Measurements from ENCODE around the gene RGPD3.

Gene RGPD3

GRCh38 chr2:106356291-106356690 is 111.9 kb downstream of the RGPD3 start:
- Mint-ChIP-seq H3K36me3 (ENCODE audit: insufficient read depth) (no peaks in the 10 kb centered on the region), H3K27me3 (peaks cover 56% of the 10 kb centered on the region), H3K9me3 (no peaks in the 10 kb centered on the region), H3K4me3 (no peak overlapping the region), H3K4me1 (no peaks in the 10 kb centered on the region), H3K27ac (ENCODE audit: low read depth) (no peak overlapping the region)
- DNase-seq (ENCODE audit: low spot score in 2 of 2) (no peak), ATAC-seq (replicated peaks; ENCODE audit: extremely low read depth, poor library complexity, severe bottlenecking) (no peak)

- Mint-ChIP-seq H3K4me1 (no peaks in the 10 kb centered on the region), H3K27me3 (peaks cover 35% of the 10 kb centered on the region), H3K9me3 (no peaks in the 10 kb centered on the region), H3K4me3 (no peak overlapping the region), H3K36me3 (ENCODE audit: insufficient read depth) (no peaks in the 10 kb centered on the region), H3K27ac (ENCODE audit: low read depth) (no peak overlapping the region)
- DNase-seq (ENCODE audit: low spot score in 2 of 2) (no peak), ATAC-seq (replicated peaks; ENCODE audit: extremely low read depth, poor library complexity, severe bottlenecking) (no peak)
Measured at GRCh38 chr2:106353676-106354075, 114.5 kb downstream of the RGPD3 start.

- no peak overlapping the region for H3K27ac Mint-ChIP-seq (ENCODE audit: low read depth)
Measured at GRCh38 chr2:106350980-106351379, 117.2 kb downstream of the RGPD3 start.

GRCh38 chr2:106344302-106344701 is 123.9 kb downstream of the RGPD3 start:
- DNase-seq (ENCODE audit: low spot score in 2 of 2) (no peak), ATAC-seq (replicated peaks; ENCODE audit: extremely low read depth, poor library complexity, severe bottlenecking) (no peak)
- Mint-ChIP-seq H3K9me3 (no peaks in the 10 kb centered on the region), H3K36me3 (ENCODE audit: insufficient read depth) (no peaks in the 10 kb centered on the region), H3K4me1 (no peaks in the 10 kb centered on the region), H3K27ac (ENCODE audit: low read depth) (no peak overlapping the region), H3K27me3 (no peaks in the 10 kb centered on the region), H3K4me3 (no peak overlapping the region)

More at GRCh38 chr2:106350980-106351379, 117.2 kb downstream of the RGPD3 start:
- H3K36me3 Mint-ChIP-seq (ENCODE audit: insufficient read depth), result no peaks in the 10 kb centered on the region
- no peaks in the 10 kb centered on the region for H3K9me3 Mint-ChIP-seq
- no peaks in the 10 kb centered on the region for H3K4me1 Mint-ChIP-seq
- ATAC-seq (replicated peaks; ENCODE audit: extremely low read depth, poor library complexity, severe bottlenecking) (no peak), DNase-seq (ENCODE audit: low spot score in 2 of 2) (no peak)
- no peak overlapping the region for H3K4me3 Mint-ChIP-seq
- H3K27me3 Mint-ChIP-seq, result peaks cover 15% of the 10 kb centered on the region

GRCh38 chr2:106343274-106343673 is 124.9 kb downstream of the RGPD3 start:
- H3K9me3 Mint-ChIP-seq, result no peaks in the 10 kb centered on the region
- no peaks in the 10 kb centered on the region for H3K27me3 Mint-ChIP-seq
- H3K27ac Mint-ChIP-seq (ENCODE audit: low read depth), result no peak overlapping the region
- no peak for DNase-seq (ENCODE audit: low spot score in 2 of 2)
- H3K4me3 Mint-ChIP-seq, result no peak overlapping the region
- H3K4me1 Mint-ChIP-seq, result no peaks in the 10 kb centered on the region
- no peak for ATAC-seq (replicated peaks; ENCODE audit: extremely low read depth, poor library complexity, severe bottlenecking)
- H3K36me3 Mint-ChIP-seq (ENCODE audit: insufficient read depth), result no peaks in the 10 kb centered on the region

- ATAC-seq (replicated peaks; ENCODE audit: extremely low read depth, poor library complexity, severe bottlenecking) (no peak), DNase-seq (ENCODE audit: low spot score in 2 of 2) (no peak)
- H3K4me1 Mint-ChIP-seq, result no peaks in the 10 kb centered on the region
- H3K4me3 Mint-ChIP-seq, result no peak overlapping the region
- peaks cover 2% of the 10 kb centered on the region for H3K36me3 Mint-ChIP-seq (ENCODE audit: insufficient read depth)
- H3K27me3 Mint-ChIP-seq, result no peaks in the 10 kb centered on the region
- no peaks in the 10 kb centered on the region for H3K9me3 Mint-ChIP-seq
- no peak overlapping the region for H3K27ac Mint-ChIP-seq (ENCODE audit: low read depth)
Measured at GRCh38 chr2:106342831-106343251, 125.4 kb downstream of the RGPD3 start.

GRCh38 chr2:106341666-106342065 is 126.5 kb downstream of the RGPD3 start:
- Mint-ChIP-seq H3K9me3 (no peaks in the 10 kb centered on the region), H3K27ac (ENCODE audit: low read depth) (no peak overlapping the region), H3K36me3 (ENCODE audit: insufficient read depth) (peaks cover 3% of the 10 kb centered on the region), H3K4me1 (no peaks in the 10 kb centered on the region), H3K27me3 (no peaks in the 10 kb centered on the region), H3K4me3 (no peak overlapping the region)
- DNase-seq (ENCODE audit: low spot score in 2 of 2) (no peak), ATAC-seq (replicated peaks; ENCODE audit: extremely low read depth, poor library complexity, severe bottlenecking) (no peak)
